A673 (cell line): ENCODE data around the gene C9orf50.

ENCODE experiments used
- EZH2 ChIP-seq: fragments of 200-600 bp; sonication (generic); IDR thresholded peaks from 2 replicates; pipeline ENCODE4 v1.6.1; 2017; ENCODE audit warnings: borderline replicate concordance, low read depth, mild to moderate bottlenecking, mixed read lengths, antibody characterized with exemption, low read length; ENCODE audit not compliant: poor library complexity, severe bottlenecking
- TF ChIP-seq, protein P1 (sequence below): fragments of 300-800, 200-600 bp; sonication (generic); conservative IDR thresholded peaks from 2 replicates; pipeline ENCODE4 v1.5.1; 2017; ENCODE audit warnings: low read depth, mild to moderate bottlenecking, antibody characterized with exemption, low read length, moderate library complexity, mixed read lengths

DNA sequence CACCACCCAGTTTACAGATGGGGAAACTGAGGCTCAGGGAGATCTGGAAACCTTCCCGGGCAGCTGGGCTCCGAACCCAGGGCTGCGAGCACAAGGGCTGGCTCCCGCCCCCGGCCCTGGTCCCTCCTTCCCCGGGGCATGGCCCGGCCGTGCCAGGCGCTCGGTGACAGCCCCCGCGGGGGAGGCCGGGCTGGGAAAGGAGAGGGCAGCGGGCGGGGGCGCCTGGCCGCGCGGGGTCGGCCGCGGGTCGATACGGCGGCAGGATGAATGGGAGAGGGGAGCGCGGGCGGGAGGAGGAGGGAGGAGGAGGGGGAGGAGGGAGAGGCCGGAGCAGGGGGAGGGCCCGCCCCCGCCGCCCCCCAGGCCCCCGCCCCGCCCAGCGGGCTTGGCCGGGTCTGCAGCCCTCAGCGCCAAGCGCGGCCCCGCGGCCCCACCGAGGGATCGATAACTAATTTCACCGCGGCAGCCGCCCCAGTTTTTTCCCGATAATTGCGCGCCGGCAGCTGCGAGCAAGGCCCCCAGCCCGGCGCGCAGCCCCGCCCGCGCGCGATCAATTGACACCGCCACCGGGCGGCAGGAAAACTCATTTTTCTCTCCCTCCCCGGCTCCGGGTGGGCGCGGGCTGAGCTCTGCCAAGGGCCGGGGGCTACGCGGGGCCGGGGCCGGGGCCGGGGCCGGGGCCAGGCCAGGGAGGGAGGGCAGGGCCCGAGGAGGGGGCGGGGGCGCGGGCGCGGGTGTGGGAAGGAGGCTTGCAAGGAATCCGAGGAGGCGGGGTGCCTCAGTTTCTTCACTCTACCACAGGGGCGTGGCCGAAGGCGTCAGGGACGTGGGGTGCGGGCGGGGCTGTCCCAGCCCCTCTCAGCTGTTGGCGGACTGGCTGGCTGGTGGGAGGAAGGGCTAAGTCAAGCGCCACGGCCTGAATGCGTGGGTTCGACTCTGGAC is 52.1 kb downstream of the C9orf50 start:
- TF ChIP-seq, protein P1, sequence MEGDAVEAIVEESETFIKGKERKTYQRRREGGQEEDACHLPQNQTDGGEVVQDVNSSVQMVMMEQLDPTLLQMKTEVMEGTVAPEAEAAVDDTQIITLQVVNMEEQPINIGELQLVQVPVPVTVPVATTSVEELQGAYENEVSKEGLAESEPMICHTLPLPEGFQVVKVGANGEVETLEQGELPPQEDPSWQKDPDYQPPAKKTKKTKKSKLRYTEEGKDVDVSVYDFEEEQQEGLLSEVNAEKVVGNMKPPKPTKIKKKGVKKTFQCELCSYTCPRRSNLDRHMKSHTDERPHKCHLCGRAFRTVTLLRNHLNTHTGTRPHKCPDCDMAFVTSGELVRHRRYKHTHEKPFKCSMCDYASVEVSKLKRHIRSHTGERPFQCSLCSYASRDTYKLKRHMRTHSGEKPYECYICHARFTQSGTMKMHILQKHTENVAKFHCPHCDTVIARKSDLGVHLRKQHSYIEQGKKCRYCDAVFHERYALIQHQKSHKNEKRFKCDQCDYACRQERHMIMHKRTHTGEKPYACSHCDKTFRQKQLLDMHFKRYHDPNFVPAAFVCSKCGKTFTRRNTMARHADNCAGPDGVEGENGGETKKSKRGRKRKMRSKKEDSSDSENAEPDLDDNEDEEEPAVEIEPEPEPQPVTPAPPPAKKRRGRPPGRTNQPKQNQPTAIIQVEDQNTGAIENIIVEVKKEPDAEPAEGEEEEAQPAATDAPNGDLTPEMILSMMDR, result no peak
- TF ChIP-seq EZH2, result no peak
